Gastrocnemius medialis (tissue), 4 donors: Measurements from ENCODE around the gene SYNGR1. TPM values are rescaled to one million over a fixed set of nuclear protein-coding genes. Genes with fewer than 3 reads are reported as not detected.

Experiments used
- ATAC-seq, 2 donors: fragments of 150-250 bp; one replicate each; pipeline ENCODE4 v1.9.1; 2016
- DNase-seq, 2 donors: peaks; one replicate each; pipeline ENCODE4 v3.0.0-alpha.2; 2019
- H3K27ac ChIP-seq, 4 donors: fragments of 200-600 bp; sonication (generic); 1 replicate in 1 of 4; 2 replicates in 3 of 4; pipeline ENCODE4 v1.5.1; 2016 to 2018; ENCODE audit warnings: mild to moderate bottlenecking in 2 of 4, moderate library complexity in 1 of 4
- H3K27me3 ChIP-seq, 3 donors: fragments of 200-600 bp; sonication (generic) in 2 of 3; 1 replicate in 1 of 3; 2 replicates in 2 of 3; pipeline versions ENCODE4 v1.5.1 to v1.6.0; 2016 to 2019; ENCODE audit warnings: mild to moderate bottlenecking in 1 of 3, moderate library complexity in 1 of 3
- H3K36me3 ChIP-seq, 2 donors: fragments of 200-600 bp; sonication (generic) in 1 of 2; one replicate each; pipeline ENCODE4 v1.5.1; 2017 to 2018
- H3K4me1 ChIP-seq, 2 donors: fragments of 200-600 bp; sonication (generic) in 1 of 2; one replicate each; pipeline ENCODE4 v1.5.1; 2016 to 2017; ENCODE audit warnings: mild to moderate bottlenecking in 2 of 2
- H3K4me3 ChIP-seq, 4 donors: fragments of 200-600 bp; sonication (generic) in 3 of 4; 1 replicate in 1 of 4; 2 replicates in 3 of 4; pipeline ENCODE4 v1.5.1; 2016 to 2019; ENCODE audit warnings: mild to moderate bottlenecking in 2 of 4
- H3K9me3 ChIP-seq, 3 donors: fragments of 200-600 bp; sonication (generic) in 2 of 3; 1 replicate in 1 of 3; 2 replicates in 2 of 3; pipeline ENCODE4 v1.5.1; 2016 to 2019
- POLR2A ChIP-seq, 2 donors: fragments of 450-650 bp; IDR thresholded peaks; one replicate each; pipeline ENCODE4 v1.6.1; 2017; ENCODE audit warnings: antibody characterized with exemption in 2 of 2, mild to moderate bottlenecking in 2 of 2, moderate library complexity in 2 of 2
- in situ Hi-C, 4 donors: fragments of 200-750 bp; cut with MboI; loops; one replicate each; pipeline versions ENCODE4 v1.15.0 to v1.8.0; 2017; ENCODE audit warnings: low sequenced_read_pairs in 4 of 4
- intact Hi-C: fragments of 100-400 bp; cut with DNase I; formaldehyde crosslinking; loops from one replicate; pipeline ENCODE4 v1.15.1; 2023; ENCODE audit warnings: low total_unique reads
- total RNA-seq, 4 donors: library from RNA; depleted of rRNA; stranded (reverse); fragments of >200 nt; gene quantifications; one replicate each; pipeline versions ENCODE4 v1.1.0 to v1.2.3, GENCODE V29; 2016
- TF ChIP-seq, protein P1 (sequence below), 5 experiments: fragments of 450-650 bp in 3 of 5; fragments of 200-600 bp in 2 of 5; sonication (generic) in 2 of 5; IDR thresholded peaks in 4 of 5; conservative IDR thresholded peaks in 1 of 5; 1 replicate in 4 of 5; 2 replicates in 1 of 5; pipeline ENCODE4 v1.5.1; 2016 to 2019; ENCODE audit warnings: antibody characterized with exemption in 5 of 5, mild to moderate bottlenecking in 3 of 5, moderate library complexity in 3 of 5

Gene SYNGR1
- total RNA-seq, 4 donors from 2014 or later, result 2.8 to 17.2 (median 9.7) TPM

DNA sequence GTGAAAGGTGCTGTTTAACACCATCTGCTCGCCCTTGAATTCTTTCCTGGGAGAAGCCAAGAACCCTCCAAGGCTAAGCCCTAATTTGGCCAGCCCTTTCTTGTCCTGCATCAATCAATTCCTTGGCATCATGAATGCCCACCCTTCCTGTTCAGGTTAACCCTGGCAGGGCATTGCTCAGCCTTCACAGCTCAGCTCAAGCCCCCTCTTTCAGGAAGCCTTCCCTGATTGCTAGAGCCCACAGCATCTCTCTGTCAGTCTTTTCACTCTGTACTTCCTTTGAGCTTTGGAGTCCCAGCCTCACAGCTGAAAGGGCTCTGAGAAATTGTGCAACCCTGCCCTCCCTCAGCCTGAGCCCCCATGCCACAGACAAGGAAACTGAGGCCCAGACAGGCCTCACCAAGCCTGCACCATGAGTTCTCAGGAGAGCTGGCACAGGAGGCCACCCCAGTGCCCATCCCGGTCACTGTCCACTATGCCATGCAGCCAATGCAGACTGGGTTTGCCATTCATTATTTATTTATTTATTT is 47.3 kb upstream of the SYNGR1 start:
- no peaks in the 10 kb centered on the region for H3K36me3 ChIP-seq
- H3K4me1 ChIP-seq, result peaks cover 15 to 36% of the 10 kb centered on the region in 2 donors
- no peak for ATAC-seq
- DNase-seq, result no peak
- in situ Hi-C loops (loop anchor here in 1 of 4 donors (25.0 kb wide), 1 partner anchor 210 kb away; the partner anchor contains the start of genes ATF4 and MIEF1), intact Hi-C loops (no loop called here)
- no peak overlapping the region for H3K27ac ChIP-seq
- H3K4me3 ChIP-seq, result no peak overlapping the region
- H3K9me3 ChIP-seq, result no peaks in the 10 kb centered on the region
- no peaks in the 10 kb centered on the region for H3K27me3 ChIP-seq
- TF ChIP-seq POLR2A (IDR thresholded peaks at IDR 0.05), result no peak
- TF ChIP-seq, protein P1, sequence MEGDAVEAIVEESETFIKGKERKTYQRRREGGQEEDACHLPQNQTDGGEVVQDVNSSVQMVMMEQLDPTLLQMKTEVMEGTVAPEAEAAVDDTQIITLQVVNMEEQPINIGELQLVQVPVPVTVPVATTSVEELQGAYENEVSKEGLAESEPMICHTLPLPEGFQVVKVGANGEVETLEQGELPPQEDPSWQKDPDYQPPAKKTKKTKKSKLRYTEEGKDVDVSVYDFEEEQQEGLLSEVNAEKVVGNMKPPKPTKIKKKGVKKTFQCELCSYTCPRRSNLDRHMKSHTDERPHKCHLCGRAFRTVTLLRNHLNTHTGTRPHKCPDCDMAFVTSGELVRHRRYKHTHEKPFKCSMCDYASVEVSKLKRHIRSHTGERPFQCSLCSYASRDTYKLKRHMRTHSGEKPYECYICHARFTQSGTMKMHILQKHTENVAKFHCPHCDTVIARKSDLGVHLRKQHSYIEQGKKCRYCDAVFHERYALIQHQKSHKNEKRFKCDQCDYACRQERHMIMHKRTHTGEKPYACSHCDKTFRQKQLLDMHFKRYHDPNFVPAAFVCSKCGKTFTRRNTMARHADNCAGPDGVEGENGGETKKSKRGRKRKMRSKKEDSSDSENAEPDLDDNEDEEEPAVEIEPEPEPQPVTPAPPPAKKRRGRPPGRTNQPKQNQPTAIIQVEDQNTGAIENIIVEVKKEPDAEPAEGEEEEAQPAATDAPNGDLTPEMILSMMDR (IDR thresholded peaks at IDR 0.05 in 4 of 5, conservative IDR thresholded peaks at IDR 0.05 in 1 of 5), result no peak

DNA sequence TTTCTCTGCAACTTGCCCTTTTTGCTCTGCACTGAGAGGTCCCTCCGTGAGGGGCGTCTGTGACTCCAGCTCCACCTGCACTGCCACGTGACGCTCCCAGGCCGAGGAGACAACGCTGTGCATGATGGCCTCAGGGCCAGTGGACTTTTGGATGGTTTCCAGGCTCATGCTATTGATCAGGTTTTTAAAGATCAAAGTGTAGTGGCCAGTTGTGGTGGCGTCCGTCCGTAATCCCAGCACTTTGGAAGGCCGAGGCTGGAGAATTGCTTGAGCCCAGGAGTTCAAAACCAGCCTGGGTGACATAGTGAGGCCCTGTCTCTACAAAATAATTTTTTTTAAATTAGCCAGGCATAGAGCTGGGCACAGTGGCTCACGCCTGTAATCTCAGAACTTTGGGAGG is 46.4 kb upstream of the SYNGR1 start:
- ATAC-seq (no peak), DNase-seq (no peak)
- in situ Hi-C loops, result loop anchor here in 1 of 4 donors (25.0 kb wide), 1 partner anchor 209 kb away; the partner anchor contains the start of genes ATF4 and MIEF1
- Histone ChIP-seq H3K4me3 (no peak overlapping the region), H3K36me3 (no peaks in the 10 kb centered on the region), H3K9me3 (no peaks in the 10 kb centered on the region), H3K27me3 (no peaks in the 10 kb centered on the region), H3K4me1 (peaks cover 10 to 28% of the 10 kb centered on the region in 2 donors), H3K27ac (no peak overlapping the region)
- intact Hi-C loops, result no loop called here
- TF ChIP-seq, protein P1 (IDR thresholded peaks at IDR 0.05 in 4 of 5, conservative IDR thresholded peaks at IDR 0.05 in 1 of 5), result no peak

DNA sequence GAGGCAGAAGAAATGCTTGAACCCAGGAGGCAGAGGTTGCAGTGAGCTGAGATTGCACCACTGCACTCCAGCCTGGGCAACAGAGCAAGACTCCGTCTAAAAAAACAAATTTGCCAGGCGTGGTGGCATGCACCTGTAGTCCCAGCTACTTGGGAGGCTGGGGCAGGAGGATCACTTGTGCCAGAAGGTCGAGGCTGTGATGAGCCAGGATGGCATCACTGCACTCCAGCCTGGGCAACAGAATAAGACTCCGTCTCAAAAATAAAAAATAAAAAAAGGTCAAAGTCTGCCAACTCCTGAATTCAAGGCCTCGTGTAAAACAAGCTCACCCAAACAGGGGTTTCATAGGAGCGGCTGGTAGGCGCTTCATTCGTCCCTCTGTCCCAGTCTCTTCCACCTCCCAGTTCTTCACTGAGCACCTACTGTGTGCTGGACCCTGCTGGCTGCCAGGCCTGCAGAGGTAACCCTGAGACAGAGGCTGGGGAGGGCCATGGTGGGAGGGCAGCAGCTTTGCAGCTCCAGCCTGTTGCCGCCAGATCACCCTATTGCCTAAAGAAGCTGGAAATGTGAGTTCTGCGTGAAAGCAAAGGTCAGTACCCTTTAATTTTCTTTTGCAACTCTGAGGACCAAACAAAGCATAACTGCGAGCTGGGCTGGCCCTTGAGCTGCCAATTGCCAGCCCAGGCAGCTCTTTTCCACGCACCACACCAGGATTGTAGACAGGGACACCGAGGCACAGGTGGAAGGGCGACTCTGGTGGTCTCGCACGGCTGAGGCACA is 45.7 kb upstream of the SYNGR1 start:
- intact Hi-C loops (no loop called here), in situ Hi-C loops (loop anchor here in 1 of 4 donors (25.0 kb wide), 1 partner anchor 208 kb away; the partner anchor contains the start of genes ATF4 and MIEF1)
- Histone ChIP-seq H3K27me3 (no peaks in the 10 kb centered on the region), H3K4me3 (no peak overlapping the region), H3K36me3 (no peaks in the 10 kb centered on the region), H3K4me1 (peaks cover 13 to 26% of the 10 kb centered on the region in 2 donors), H3K27ac (no peak overlapping the region), H3K9me3 (no peaks in the 10 kb centered on the region)
- no peak for DNase-seq
- TF ChIP-seq, protein P1 (IDR thresholded peaks at IDR 0.05 in 4 of 5, conservative IDR thresholded peaks at IDR 0.05 in 1 of 5), result no peak
- TF ChIP-seq POLR2A (IDR thresholded peaks at IDR 0.05), result no peak
- ATAC-seq, result no peak

DNA sequence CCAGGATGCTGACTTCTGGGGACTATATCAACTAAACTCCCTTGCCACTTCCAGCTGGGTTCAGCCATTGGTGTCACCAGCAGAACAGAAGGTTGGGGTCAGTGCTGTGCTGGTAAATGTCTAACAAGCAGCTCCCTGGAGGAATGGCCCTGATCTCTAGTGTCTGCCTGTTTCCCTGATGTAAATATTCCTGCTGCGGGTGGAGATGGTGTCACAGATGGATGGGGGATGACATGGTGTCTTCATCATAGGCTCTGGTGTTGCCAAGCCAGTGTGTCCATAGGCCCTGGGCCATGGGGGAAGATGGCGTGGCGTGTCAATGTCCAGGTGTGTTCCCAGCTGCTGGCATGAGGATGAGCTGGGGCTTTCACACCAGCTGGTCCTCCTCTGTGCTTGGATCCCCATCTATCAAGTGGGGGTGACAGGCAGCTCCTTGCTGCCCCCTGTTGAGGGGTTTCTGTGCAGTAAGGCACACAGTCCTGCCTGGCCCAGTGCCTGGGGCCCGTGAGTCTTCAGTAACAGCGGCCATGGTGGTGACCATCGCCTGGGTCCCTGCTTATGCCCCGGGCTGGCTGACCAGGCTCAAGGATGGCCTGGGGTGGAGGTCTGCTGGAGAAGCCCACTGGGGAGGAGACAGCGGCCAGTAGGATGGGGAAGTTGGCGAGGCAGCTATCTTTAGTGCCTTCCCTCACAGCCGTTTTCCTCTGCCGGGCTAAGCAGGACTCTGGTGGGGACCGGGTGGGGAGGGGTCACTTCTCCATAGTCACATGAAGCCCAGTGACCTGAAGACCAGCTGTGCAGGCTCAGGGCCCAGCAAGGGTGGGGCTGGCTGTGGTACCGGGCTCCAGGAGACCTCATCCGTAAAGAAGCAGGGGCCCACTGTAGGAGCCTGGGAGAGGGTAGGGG is 43.1 kb upstream of the SYNGR1 start:
- TF ChIP-seq, protein P1 (IDR thresholded peaks at IDR 0.05 in 4 of 5, conservative IDR thresholded peaks at IDR 0.05 in 1 of 5), result peak in 2 of 5 experiments; percentile 17 to 45
- no peak for TF ChIP-seq POLR2A (IDR thresholded peaks at IDR 0.05)
- ATAC-seq (no peak), DNase-seq (peak in 1 of 2 donors; percentile 39)
- in situ Hi-C loops, result loop anchor here in 2 of 4 donors (5.0 to 25.0 kb wide), 2 partner anchors 139 to 206 kb away; partner anchors contain the start of genes ATF4 (in 1 of the 2) and MIEF1 (in 1 of the 2)
- Histone ChIP-seq H3K4me1 (peaks cover 4 to 8% of the 10 kb centered on the region in 2 donors), H3K27ac (no peak overlapping the region), H3K27me3 (no peaks in the 10 kb centered on the region), H3K36me3 (peaks cover 0 to 4% of the 10 kb centered on the region in 2 donors), H3K9me3 (no peaks in the 10 kb centered on the region), H3K4me3 (no peak overlapping the region)
- intact Hi-C loops, result no loop called here
